ENCODE results near the gene SOX12.
"Not testable (repeated sequence)": the region's sequence is repeated elsewhere in the genome, so short reads cannot be mapped to it uniquely, and the experiment has no call there.

Gene SOX12

GRCh38 chr20:363319-364078, 38.1 kb downstream of the SOX12 start:
- no peak for DNase-seq

- DNase-seq = no peak
Measured at GRCh38 chr20:364905-365794, 39.8 kb downstream of the SOX12 start.

- no peak for DNase-seq
Measured at GRCh38 chr20:366041-366718, 40.8 kb downstream of the SOX12 start.

- DNase-seq = no peak
Measured at GRCh38 chr20:366719-367485, 41.5 kb downstream of the SOX12 start.

- DNase-seq = no peak
Measured at GRCh38 chr20:367486-367887, 42.1 kb downstream of the SOX12 start.

- DNase-seq = no peak
Measured at GRCh38 chr20:368915-369314, 43.6 kb downstream of the SOX12 start.

- no peak for DNase-seq
Measured at GRCh38 chr20:370151-370600, 44.8 kb downstream of the SOX12 start.

- no peak for DNase-seq
Measured at GRCh38 chr20:370977-371754, 45.8 kb downstream of the SOX12 start.

GRCh38 chr20:371755-372542, 46.6 kb downstream of the SOX12 start:
- DNase-seq = no peak

- not testable (repeated sequence) for DNase-seq
Measured at GRCh38 chr20:372543-373082, 47.3 kb downstream of the SOX12 start.

GRCh38 chr20:373171-373890, 48.0 kb downstream of the SOX12 start:
- DNase-seq = no peak

GRCh38 chr20:375265-375889, 50.0 kb downstream of the SOX12 start:
- DNase-seq = no peak

GRCh38 chr20:376089-376488, 50.7 kb downstream of the SOX12 start:
- DNase-seq = no peak

- no peak for DNase-seq
Measured at GRCh38 chr20:376750-377149, 51.4 kb downstream of the SOX12 start.

- not testable (repeated sequence) for DNase-seq
Measured at GRCh38 chr20:377578-377977, 52.2 kb downstream of the SOX12 start.

- DNase-seq = no peak
Measured at GRCh38 chr20:378961-379336, 53.6 kb downstream of the SOX12 start.
